ENCODE data around the gene CHP2. TPM values are rescaled to one million over a fixed set of nuclear protein-coding genes. Genes with fewer than 3 reads are reported as not detected.

Gene CHP2
- total and polyA plus RNA-seq, 9 of the 15 experiments (the other 6 are each of a cell fraction or from before 2014, with no cell fraction given): 0.23 to 1.1 (median 0.80) TPM

- no peak for TF ChIP-seq ATF1 (CRISPR knock-in tag; IDR thresholded peaks at IDR 0.05)
- peak; percentile 33; the same call in 1 of the 2 replicates for TF ChIP-seq ATF1 (tag; IDR thresholded peaks at IDR 0.05)
- 0 out of 2 replicates have a peak, but pooled peaks have one; percentile 29 for TF ChIP-seq JUN (IDR thresholded peaks at IDR 0.05; ENCODE audit: borderline replicate concordance, low read depth, low read length)
- no peak for TF ChIP-seq JUN (CRISPR knock-in tag; IDR thresholded peaks at IDR 0.05; ENCODE audit: borderline replicate concordance)
- peak; percentile 53 for TF ChIP-seq TAF9B (IDR thresholded peaks at IDR 0.05; ENCODE audit: partially characterized antibody)
- TF ChIP-seq ETV5 (CRISPR knock-in tag; IDR thresholded peaks at IDR 0.05; ENCODE audit: low read depth): 0 out of 2 replicates have a peak, but pooled peaks have one; percentile 35
- TF ChIP-seq HDGF (IDR thresholded peaks at IDR 0.05): peak; percentile 15; the same call in 1 of the 2 replicates
- no peak for TF ChIP-seq PHF20 (IDR thresholded peaks at IDR 0.05; ENCODE audit: partially characterized antibody)
- no peak for TF ChIP-seq ZNF347 (CRISPR knock-in tag; IDR thresholded peaks at IDR 0.05; ENCODE audit: low read depth)
- TF ChIP-seq CTBP1 (IDR thresholded peaks at IDR 0.05; ENCODE audit: borderline replicate concordance): 0 out of 2 replicates have a peak, but pooled peaks have one; percentile 74
- 0 out of 2 replicates have a peak, but pooled peaks have one; percentile 10 for TF ChIP-seq ETV1 (tag; conservative IDR thresholded peaks at IDR 0.05; ENCODE audit: low read depth)
- no peak for TF ChIP-seq BRF2 (IDR thresholded peaks at IDR 0.05; ENCODE audit: borderline replicate concordance, insufficient read depth, insufficient read length)
- no peak for TF ChIP-seq HSF4 (CRISPR knock-in tag; IDR thresholded peaks at IDR 0.05; ENCODE audit: borderline replicate concordance)
- TF ChIP-seq MGA (IDR thresholded peaks at IDR 0.05): peak; percentile 66
Measured at GRCh38 chr16:23729503-23730424, 25.1 kb upstream of the CHP2 start (continued).

Measured in K562 (cell line).